Hypothalamus (tissue), 51 donors: ENCODE data around the gene APBA2.

ENCODE experiments used
- DNase-seq, 51 donors: peaks; one replicate each; lab custom pipeline; 2025; lab: John Stamatoyannopoulos, UW

Gene APBA2

DNA sequence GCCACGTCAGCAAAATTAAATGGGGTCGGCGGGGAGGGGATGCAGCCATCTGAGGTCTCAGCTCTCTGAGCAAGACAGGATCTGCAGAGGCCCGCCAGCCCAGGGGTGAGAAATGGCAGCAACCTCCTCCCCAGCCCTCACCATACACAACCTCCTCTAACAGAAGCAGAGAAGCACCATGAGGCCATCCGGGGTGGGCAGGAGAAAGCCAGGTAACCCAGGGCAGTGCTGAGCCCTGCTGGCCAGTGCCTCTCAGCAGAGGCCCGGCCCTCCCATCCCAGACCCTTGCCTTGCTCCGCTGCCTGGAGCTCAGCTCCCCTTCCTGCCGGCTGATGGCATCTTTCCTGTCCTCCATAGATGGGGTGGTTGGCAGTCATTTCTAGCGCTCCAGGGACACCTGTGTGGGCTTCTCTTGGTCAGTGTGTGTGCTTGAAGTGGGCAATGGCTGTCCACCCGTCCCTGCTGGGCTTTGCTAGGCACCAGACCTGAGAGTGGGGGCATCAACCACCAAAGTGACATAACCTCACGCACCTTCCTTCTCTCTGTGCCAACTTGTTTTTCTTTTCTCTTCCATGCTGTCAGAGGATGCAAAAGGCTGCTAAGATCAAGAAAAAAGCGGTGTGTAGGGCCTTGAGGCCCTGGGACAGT, 208.0 kb downstream of the APBA2 start:
- DNase-seq = no peak

GRCh38 chr15:29094711-29095110, 208.9 kb downstream of the APBA2 start:
- no peak for DNase-seq

GRCh38 chr15:29095746-29096145, 210.0 kb downstream of the APBA2 start:
- no peak for DNase-seq

- no peak for DNase-seq
Observed at GRCh38 chr15:29097168-29097567, 211.4 kb downstream of the APBA2 start.

DNA sequence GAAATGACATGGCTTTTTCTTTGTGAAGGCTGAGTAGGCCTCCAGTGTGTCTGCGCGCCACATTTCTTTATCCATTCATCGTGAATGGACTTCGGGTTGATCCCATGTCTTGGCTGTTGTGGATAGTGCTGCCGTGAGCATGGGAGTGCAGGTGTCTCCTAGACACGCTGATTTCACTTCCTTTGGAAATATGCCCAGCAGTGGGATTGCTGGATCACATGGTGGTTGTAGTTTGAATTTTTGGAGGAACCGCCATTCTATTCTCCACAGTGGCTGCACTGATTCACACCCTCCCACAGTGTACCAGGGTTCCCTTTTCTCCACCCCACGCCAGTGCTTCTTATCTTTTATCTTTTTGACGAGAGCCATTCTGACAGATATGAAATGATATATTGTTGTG, 212.2 kb downstream of the APBA2 start:
- no peak for DNase-seq

DNA sequence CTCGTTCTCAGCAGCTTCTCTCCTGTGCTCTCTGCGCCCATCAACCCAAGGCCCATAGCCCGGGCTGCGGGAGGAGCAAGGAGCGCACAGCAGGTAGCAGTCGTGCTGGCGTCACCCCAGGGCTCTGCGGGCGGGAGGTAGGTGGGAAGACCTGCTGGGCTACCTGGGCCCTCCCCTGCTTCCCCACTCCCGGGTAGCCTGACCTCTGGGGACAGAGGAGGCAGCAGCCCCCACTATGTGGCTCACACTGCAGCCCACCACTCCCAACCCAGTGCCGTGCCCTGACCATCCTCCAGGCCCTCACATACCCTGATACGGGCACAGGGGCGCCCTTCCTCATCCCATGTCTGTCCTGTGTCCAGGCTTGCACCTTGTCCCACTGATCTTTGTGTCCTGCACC, 212.9 kb downstream of the APBA2 start:
- DNase-seq = no peak

- DNase-seq = no peak
Observed at GRCh38 chr15:29099131-29099880, 213.5 kb downstream of the APBA2 start.

DNA sequence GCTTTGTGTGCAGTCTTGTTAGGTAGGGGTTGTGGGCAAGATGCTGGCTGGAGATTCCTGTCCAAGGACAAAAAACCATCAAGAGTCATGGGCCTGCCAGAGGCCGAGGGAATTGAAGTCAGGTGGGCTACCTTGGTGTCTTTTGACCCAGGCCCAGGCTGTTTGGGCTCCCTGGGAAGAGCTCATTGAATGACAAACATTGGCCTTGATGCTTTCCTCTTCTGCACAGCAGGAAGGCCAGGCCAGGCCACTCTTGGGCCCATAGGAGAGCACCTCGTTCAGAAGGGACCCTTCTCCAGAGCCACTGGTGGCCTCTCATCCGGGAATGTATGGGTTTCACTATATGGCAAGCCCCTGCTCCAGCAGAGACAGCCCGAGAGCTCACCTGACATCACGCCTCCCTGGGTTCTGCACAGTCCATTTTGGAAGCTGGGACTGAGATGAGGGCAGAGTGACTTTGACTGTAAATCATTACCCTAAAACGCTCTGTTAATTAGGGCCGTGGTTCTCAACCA, 214.8 kb downstream of the APBA2 start:
- no peak for DNase-seq

- DNase-seq = no peak
Observed at GRCh38 chr15:29101491-29101890, 215.7 kb downstream of the APBA2 start.

DNA sequence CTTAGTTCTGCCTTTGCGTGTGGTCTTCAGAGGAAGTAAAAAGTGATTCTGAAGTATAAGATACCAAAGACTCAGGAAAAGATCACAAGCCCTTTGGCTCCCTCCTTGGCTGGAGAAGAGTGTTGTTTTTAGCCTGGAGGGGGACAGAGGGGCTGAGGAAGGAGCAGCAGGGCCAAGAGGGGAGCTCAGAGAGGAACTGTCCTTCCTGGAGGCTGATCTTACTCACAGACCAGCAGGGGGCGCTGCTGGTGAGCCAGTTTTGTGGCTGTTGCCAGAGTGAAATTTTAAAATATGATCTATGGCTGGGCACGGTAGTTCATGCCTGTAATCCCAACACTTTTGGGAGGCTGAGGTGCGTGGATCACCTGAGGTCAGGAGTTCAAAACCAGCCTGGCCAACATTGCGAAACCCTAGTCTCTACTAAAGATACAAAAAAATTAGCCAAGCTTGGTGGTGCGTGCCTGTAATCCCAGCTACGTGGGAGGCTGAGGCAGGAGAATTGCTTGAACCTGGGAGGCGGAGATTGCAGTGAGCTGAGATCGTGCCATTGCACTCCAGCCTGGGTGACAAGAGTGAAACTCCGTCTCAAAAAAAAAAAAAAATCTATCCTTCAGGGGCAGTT, 216.5 kb downstream of the APBA2 start:
- peak in 22 of 51 donors; percentile 7 to 61 (median 24) for DNase-seq

DNA sequence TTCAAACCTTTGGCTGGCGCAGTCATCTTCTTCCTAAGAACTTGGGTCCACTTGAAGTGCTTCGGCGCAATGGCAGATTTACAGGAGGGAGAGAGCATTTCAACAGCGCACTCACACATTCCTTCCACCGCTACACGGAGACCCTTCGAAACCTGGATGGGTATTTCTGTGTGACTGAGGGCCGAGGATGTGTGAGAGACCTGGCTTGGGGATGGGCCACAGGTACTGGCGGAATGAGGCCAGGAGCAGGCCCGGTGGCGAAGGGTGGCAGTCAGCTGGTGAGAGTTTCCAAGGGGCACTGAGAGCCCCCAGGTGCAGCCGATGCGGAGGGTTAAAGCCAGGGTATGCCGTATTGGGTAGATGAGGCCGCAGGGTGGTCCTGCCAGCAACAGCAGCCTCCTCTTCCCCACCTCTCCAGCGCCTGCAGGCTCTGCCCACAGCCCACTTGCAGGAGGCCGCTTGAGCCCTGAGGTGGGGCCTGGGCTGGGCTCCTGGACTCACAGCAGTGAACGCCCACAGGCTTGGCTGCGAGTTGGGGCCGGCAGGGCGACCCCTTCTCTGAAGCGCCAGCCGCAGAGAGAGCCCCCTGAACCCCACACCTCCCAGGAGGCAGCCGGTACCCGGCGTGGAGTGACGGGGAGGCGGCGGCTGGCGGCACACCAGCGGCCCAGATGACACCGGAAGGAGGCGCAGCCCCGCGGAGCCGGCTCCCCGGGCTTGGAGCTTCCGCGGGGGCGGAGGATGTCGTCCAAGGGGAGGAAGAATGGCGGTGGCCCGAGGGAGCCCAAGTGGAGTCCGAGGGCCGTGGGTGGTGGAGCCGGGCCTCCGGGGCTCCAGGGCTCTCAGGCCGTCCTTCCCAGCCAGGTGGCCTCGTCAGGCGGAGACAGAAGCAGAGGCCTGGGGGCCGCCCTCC, 217.4 kb downstream of the APBA2 start:
- peak in 2 of 51 donors; percentile 45 to 76 for DNase-seq

GRCh38 chr15:29103824-29104565, 218.2 kb downstream of the APBA2 start:
- DNase-seq = peak in 48 of 51 donors; percentile 6 to 86 (median 64)

DNA sequence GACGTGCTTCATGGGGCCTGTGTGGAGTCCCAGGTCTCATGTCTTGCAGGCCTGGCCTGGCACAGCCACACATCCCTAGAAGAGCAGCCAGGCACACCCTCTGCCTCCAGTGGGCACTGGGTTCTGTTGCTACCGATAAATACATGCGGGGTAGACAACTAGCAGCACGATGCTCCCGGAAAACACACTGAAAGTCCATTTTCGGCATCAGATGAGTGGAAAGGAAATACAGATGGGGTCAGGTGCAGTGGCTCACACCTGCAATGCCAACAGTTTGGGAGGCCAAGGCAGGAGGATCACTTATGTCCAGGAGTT, 218.7 kb downstream of the APBA2 start:
- no peak for DNase-seq

DNA sequence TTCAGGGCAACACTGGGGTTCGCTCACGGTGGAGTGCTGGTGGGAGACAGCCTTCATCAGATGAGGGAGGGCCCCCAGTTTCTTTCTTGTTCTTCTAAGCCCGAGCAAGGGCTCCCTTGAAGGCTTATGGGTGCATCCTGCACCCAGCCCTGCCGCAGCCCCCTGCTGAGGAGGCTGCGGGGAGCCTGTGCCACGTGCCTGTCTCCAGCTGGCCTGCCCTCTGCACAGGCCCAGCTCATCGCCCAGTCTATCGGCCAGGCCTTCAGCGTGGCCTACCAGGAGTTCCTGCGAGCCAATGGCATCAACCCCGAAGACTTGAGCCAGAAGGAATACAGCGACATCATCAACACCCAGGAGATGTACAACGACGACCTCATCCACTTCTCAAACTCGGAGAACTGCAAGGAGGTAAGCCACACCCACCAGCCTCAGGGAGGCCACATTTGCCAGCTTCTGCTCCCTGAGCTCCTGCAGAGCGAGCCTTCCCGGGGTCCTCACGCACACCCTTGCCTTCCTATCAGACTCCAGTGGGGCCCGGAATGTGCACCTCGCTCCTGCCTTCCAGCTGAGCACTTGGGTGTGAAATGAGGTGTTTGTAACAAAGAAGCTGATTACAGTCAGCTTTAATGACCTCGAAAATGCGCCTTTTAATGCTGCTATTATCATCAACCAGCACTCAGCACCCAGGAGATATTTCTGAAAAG, 219.5 kb downstream of the APBA2 start:
- DNase-seq = no peak

GRCh38 chr15:29106116-29106515, 220.3 kb downstream of the APBA2 start:
- no peak for DNase-seq

- no peak for DNase-seq
Observed at GRCh38 chr15:29106551-29107290, 220.9 kb downstream of the APBA2 start.

DNA sequence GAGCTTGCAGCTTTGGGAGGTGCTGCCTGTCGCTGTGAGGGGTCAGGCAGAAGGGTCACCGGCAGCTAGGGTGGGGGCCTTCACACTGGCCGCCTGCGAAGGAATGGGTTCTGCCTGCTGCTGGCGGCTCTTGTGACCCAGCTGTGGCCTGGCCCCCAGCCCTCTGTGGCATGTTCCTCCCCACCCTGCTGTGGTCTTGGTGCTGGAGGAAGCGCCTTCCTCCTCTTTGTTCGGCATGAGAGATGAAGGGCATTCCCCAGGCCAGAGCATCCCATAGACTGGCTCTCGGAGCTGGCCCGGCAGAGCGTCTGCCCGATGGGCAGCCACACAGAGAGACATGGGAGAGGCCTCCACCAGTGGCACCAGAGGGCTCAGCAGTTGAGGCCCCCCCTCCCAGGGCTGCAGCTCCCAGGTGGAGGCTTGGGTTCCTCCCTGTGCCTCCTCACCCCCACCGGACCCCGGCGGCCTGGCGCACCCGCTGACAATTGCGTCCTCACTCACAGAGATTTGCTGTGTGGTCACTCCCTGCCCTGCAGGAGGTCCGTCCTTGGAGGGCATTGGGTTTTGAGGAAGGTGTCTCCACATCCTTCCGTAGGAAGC, 221.6 kb downstream of the APBA2 start:
- no peak for DNase-seq

DNA sequence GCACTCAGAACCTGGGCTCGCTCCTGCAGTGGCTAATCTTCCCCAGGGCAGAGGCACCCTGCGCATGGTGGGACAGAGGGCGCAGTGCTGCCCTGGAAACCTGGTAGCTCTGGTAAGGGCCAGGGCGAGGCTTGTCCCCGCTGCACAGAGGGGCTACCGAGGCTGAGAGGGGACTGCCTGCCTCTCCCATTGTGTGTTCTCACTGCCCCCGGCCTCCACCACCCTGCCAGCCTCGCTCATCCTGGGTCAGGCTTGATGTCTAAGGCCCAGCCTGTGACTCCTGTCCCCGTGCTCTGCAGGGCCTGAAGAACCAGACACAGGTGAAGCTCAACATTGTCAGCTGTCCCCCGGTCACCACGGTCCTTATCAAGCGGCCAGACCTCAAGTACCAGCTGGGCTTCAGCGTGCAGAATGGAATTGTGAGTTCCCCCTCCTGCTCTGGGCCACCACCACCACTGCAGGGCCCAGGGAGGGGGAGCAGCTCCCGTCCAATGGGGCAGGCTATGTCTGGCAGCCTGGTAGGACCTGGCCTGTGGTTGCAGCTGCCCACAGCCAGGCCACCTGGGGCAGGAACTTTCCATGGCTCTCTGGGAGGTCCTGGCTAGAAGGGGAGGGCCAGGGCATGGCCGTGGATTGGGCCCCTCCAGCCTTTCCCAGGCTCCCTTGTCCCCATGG, 222.3 kb downstream of the APBA2 start:
- no peak for DNase-seq
